Stimulated activated naive CD8-positive, alpha-beta T cell treated with anti-CD3 and anti-CD28 coated beads, Interleukin-15, Interleukin-2, amounts not matched to agents 100 ng/mL and 50 ng/mL, for 24 hours (primary cell): ENCODE measurements around the gene CRADD.
"Not testable (repeated sequence)": the region's sequence is repeated elsewhere in the genome, so short reads cannot be mapped to it uniquely, and the experiment has no call there.

Experiments used
- H3K27ac Mint-ChIP-seq: one replicate; pipeline ENCODE4 v1.8.0; 2021; ENCODE audit warnings: mild to moderate bottlenecking, mixed read lengths
- H3K27me3 Mint-ChIP-seq: one replicate; pipeline ENCODE4 v1.8.0; 2021; ENCODE audit warnings: mixed read lengths
- H3K36me3 Mint-ChIP-seq: one replicate; pipeline ENCODE4 v1.8.0; 2021; ENCODE audit warnings: low read depth, mixed read lengths
- H3K4me1 Mint-ChIP-seq: one replicate; pipeline ENCODE4 v1.8.0; 2021; ENCODE audit warnings: low read depth, mixed read lengths
- H3K4me3 Mint-ChIP-seq: one replicate; pipeline ENCODE4 v1.8.0; 2021; ENCODE audit warnings: mild to moderate bottlenecking, mixed read lengths
- H3K9me3 Mint-ChIP-seq: one replicate; pipeline ENCODE4 v1.8.0; 2021; ENCODE audit warnings: mixed read lengths

Gene CRADD

GRCh38 chr12:93708952-93709351 is 31.8 kb downstream of the CRADD start:
- peaks cover 15% of the 10 kb centered on the region for H3K36me3 Mint-ChIP-seq
- no peak overlapping the region for H3K27ac Mint-ChIP-seq
- peaks cover 16% of the 10 kb centered on the region for H3K4me1 Mint-ChIP-seq
- H3K27me3 Mint-ChIP-seq: no peaks in the 10 kb centered on the region
- peaks cover 17% of the 10 kb centered on the region for H3K9me3 Mint-ChIP-seq
- H3K4me3 Mint-ChIP-seq: no peak overlapping the region

GRCh38 chr12:93709386-93709785 is 32.2 kb downstream of the CRADD start:
- peaks cover 15% of the 10 kb centered on the region for H3K36me3 Mint-ChIP-seq
- no peak overlapping the region for H3K4me3 Mint-ChIP-seq

DNA sequence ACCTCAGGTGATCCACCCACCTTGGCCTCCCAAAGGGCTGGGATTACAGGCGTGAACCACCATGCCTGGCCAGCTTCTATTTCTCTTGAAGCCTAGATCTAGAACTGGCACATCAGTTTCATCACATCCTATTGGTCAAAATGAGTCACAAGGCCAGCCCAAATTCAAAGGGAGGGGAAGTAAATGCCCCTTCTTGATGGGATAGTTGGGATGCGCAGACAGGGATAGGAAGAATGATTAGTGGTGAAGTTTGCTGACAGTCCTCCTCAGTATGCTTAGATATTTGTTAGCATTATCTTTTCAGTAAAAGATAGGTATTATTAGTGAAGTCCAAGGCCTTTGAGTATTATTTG is 33.4 kb downstream of the CRADD start:
- Mint-ChIP-seq H3K4me3 (no peak overlapping the region), H3K9me3 (peaks cover 17% of the 10 kb centered on the region), H3K27ac (no peak overlapping the region), H3K4me1 (peaks cover 9% of the 10 kb centered on the region), H3K36me3 (peaks cover 15% of the 10 kb centered on the region), H3K27me3 (no peaks in the 10 kb centered on the region)

More at GRCh38 chr12:93709386-93709785, 32.2 kb downstream of the CRADD start:
- Mint-ChIP-seq H3K4me1 (peaks cover 13% of the 10 kb centered on the region), H3K9me3 (peaks cover 17% of the 10 kb centered on the region), H3K27me3 (no peaks in the 10 kb centered on the region), H3K27ac (no peak overlapping the region)

DNA sequence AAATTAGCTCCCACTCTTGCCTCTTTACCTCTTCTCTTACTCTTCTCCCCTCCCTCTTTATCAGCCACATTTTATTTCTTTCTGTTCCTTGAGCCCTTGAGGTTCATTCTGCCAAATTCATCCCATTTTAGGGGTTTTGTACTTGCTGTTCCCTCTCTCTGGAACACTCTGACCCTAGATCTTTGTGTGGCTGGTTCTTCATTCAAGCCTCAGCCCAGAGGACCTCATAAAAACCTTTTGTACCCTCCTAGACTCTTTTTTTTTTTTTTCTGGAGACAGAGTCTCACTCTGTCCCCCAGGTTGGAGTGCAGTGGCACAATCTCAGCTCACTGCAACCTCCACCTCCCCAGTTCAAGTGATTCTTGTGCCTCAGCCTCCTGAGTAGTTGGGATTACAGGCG is 34.3 kb downstream of the CRADD start:
- peaks cover 17% of the 10 kb centered on the region for H3K9me3 Mint-ChIP-seq
- H3K4me3 Mint-ChIP-seq, H3K4me1 Mint-ChIP-seq, H3K27me3 Mint-ChIP-seq, H3K27ac Mint-ChIP-seq: not testable (repeated sequence)
- peaks cover 15% of the 10 kb centered on the region for H3K36me3 Mint-ChIP-seq

- Mint-ChIP-seq H3K9me3 (peaks cover 17% of the 10 kb centered on the region), H3K36me3 (peaks cover 18% of the 10 kb centered on the region), H3K27me3 (no peaks in the 10 kb centered on the region), H3K4me3 (no peak overlapping the region), H3K27ac (no peak overlapping the region), H3K4me1 (peaks cover 3% of the 10 kb centered on the region)
Observed at GRCh38 chr12:93712200-93712599, 35.0 kb downstream of the CRADD start.

GRCh38 chr12:93713060-93713459 is 35.9 kb downstream of the CRADD start:
- Mint-ChIP-seq H3K4me1 (peaks cover 3% of the 10 kb centered on the region), H3K9me3 (peaks cover 15% of the 10 kb centered on the region), H3K36me3 (peaks cover 24% of the 10 kb centered on the region), H3K4me3 (no peak overlapping the region), H3K27ac (no peak overlapping the region), H3K27me3 (no peaks in the 10 kb centered on the region)

GRCh38 chr12:93713800-93714199 is 36.6 kb downstream of the CRADD start:
- H3K27ac Mint-ChIP-seq: no peak overlapping the region
- H3K9me3 Mint-ChIP-seq: peaks cover 9% of the 10 kb centered on the region
- no peak overlapping the region for H3K4me3 Mint-ChIP-seq
- H3K27me3 Mint-ChIP-seq: no peaks in the 10 kb centered on the region
- H3K4me1 Mint-ChIP-seq: peaks cover 3% of the 10 kb centered on the region
- peaks cover 23% of the 10 kb centered on the region for H3K36me3 Mint-ChIP-seq

DNA sequence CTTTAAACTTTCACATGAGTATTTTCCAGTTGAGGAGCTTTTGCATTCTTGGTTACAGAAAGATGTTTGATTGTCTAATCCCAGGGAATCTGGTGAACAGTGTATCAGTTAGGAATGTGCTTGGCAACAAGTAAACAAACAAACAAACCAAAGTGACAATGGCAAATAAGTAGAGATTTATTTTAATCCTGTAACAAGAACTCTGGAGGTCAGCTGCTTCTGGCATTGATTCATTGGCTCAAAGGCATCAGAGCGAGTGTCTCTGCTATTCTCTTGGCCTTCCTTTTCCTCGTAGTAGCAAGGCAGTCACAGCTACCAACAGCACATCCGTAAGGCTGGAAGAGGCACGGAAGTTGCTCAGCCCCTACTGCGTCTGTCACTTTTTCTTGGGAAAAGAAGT is 37.2 kb downstream of the CRADD start:
- Mint-ChIP-seq H3K4me3 (no peak overlapping the region), H3K9me3 (peaks cover 6% of the 10 kb centered on the region), H3K4me1 (peaks cover 3% of the 10 kb centered on the region), H3K27me3 (no peaks in the 10 kb centered on the region), H3K27ac (no peak overlapping the region), H3K36me3 (peaks cover 17% of the 10 kb centered on the region)

DNA sequence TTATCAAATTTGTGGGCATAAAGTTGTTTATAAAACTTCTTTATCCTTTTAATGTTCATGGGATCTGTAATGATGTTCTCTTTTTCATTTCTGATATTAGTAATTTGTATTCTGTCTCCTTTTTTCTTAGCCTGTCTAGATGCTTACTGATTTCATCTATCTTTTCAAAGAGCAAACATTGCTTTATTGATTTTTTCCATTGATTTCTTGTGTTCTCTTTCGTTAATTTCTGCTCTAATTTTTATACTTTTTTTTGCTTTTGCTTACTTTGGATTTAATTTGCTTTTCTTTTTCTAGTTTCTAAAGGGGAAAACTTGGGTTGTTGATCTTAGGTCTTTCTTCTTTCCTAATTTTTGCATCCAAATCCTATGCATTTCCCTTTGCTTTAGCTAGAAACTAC is 42.5 kb downstream of the CRADD start:
- H3K36me3 Mint-ChIP-seq: peaks cover 26% of the 10 kb centered on the region
- no peak overlapping the region for H3K4me3 Mint-ChIP-seq
- peaks cover 18% of the 10 kb centered on the region for H3K9me3 Mint-ChIP-seq
- peaks cover 6% of the 10 kb centered on the region for H3K4me1 Mint-ChIP-seq
- no peaks in the 10 kb centered on the region for H3K27me3 Mint-ChIP-seq
- H3K27ac Mint-ChIP-seq: no peak overlapping the region

GRCh38 chr12:93720559-93720958 is 43.4 kb downstream of the CRADD start:
- Mint-ChIP-seq H3K27ac (no peak overlapping the region), H3K36me3 (peaks cover 26% of the 10 kb centered on the region), H3K27me3 (no peaks in the 10 kb centered on the region), H3K4me1 (peaks cover 3% of the 10 kb centered on the region), H3K9me3 (peaks cover 21% of the 10 kb centered on the region), H3K4me3 (no peak overlapping the region)

DNA sequence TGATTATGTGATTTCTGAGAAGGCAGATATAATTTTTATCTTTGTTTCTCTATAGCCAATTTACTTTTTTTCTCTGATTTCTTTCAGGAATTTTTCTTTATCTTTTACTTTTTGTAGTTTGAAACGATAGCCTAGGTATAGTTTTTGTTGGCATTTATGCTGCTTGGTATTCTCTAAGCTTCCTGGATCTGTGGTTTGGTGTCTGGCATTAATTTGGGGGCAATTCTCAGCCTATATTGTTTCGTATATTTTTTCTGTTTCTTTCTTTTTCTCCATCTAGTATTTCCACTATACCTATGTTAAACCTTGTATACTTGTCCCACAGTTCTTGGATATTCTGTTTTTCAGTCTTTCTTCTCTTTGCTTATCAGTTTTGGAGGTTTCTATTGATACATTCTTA is 45.0 kb downstream of the CRADD start:
- Mint-ChIP-seq H3K9me3 (peaks cover 21% of the 10 kb centered on the region), H3K4me3 (no peak overlapping the region)

DNA sequence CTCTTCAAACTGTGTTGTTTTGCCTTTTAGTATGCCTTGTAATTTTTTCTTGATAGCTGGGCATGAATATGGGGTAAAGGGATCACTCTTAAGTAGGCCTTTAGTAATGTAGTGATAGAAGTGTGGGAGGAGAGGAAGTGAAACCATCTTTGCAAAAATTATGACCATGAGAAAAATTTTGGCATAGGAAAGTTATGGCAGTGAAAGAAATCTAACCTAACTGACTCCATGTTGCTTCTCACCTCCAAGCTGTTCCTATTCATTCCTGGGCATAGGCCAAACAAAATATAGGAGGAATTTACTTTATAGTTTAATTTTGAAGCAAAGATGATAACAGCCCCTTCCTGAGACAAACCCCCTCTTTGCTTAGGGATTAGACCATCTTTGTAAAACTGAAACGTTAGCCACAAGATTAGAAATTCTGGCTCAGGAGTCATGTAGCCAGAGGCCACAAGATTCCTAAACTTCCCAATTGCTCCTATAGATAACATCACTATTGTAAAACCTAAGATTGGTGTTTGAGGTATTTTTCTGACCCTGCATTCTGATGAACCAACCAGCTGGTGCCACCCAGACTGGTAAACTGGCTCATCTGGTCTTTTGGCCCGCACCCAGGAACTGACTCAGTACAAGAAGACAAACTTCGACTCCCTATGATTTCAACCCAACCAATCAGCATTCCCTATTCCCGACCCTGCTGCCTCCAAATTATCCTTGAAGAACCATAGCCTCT is 45.8 kb downstream of the CRADD start:
- Mint-ChIP-seq H3K27ac (no peak overlapping the region), H3K4me1 (peaks cover 3% of the 10 kb centered on the region), H3K9me3 (peaks cover 21% of the 10 kb centered on the region), H3K4me3 (no peak overlapping the region), H3K27me3 (no peaks in the 10 kb centered on the region), H3K36me3 (peaks cover 17% of the 10 kb centered on the region)

More for the DNA sequence above, 45.0 kb downstream of the CRADD start:
- no peak overlapping the region for H3K27ac Mint-ChIP-seq
- H3K36me3 Mint-ChIP-seq: peaks cover 23% of the 10 kb centered on the region
- no peaks in the 10 kb centered on the region for H3K27me3 Mint-ChIP-seq
- peaks cover 3% of the 10 kb centered on the region for H3K4me1 Mint-ChIP-seq

- H3K9me3 Mint-ChIP-seq: peaks cover 21% of the 10 kb centered on the region
- H3K4me3 Mint-ChIP-seq: no peak overlapping the region
- H3K27ac Mint-ChIP-seq: no peak overlapping the region
- no peaks in the 10 kb centered on the region for H3K27me3 Mint-ChIP-seq
- peaks cover 17% of the 10 kb centered on the region for H3K36me3 Mint-ChIP-seq
- H3K4me1 Mint-ChIP-seq: peaks cover 3% of the 10 kb centered on the region
Observed at GRCh38 chr12:93723568-93723930, 46.4 kb downstream of the CRADD start.

- Mint-ChIP-seq H3K27me3 (no peaks in the 10 kb centered on the region), H3K4me3 (no peak overlapping the region), H3K4me1 (peaks cover 3% of the 10 kb centered on the region), H3K36me3 (peaks cover 13% of the 10 kb centered on the region), H3K27ac (no peak overlapping the region), H3K9me3 (peaks cover 18% of the 10 kb centered on the region)
Observed at GRCh38 chr12:93725531-93725930, 48.4 kb downstream of the CRADD start.

DNA sequence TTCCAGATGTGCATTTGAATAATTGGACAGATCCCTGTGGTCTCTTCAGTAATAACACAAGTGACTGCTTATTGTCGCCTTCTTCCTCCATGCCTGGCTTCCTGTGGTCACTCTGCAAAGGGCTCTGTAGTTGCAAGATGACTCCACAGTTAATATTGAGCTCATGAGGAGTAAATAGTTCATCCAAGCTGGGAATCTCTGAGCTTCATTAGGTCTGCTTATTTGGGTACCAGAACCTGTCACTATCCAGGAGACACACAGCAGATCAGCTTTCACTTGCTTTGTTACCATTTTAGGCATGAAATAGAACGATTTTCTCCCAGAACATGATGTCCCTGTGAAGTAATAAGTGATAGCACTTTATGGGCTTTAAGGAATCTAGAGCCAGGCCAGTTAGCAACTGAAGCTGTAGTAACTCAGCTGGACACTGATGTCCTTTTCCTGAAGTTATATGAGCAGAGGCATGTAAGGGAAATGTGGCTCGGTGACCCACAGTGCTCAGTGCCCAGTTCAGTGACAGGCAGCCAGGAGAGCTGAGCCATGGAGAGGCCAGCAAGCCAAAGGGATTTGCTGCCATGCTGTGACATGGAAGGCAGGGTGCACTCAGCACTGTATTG is 50.1 kb downstream of the CRADD start:
- peaks cover 3% of the 10 kb centered on the region for H3K4me1 Mint-ChIP-seq
- H3K4me3 Mint-ChIP-seq: no peak overlapping the region
- peaks cover 5% of the 10 kb centered on the region for H3K36me3 Mint-ChIP-seq
- H3K27ac Mint-ChIP-seq: no peak overlapping the region
- no peaks in the 10 kb centered on the region for H3K27me3 Mint-ChIP-seq
- peaks cover 9% of the 10 kb centered on the region for H3K9me3 Mint-ChIP-seq

- Mint-ChIP-seq H3K27ac (no peak overlapping the region), H3K27me3 (no peaks in the 10 kb centered on the region), H3K4me3 (no peak overlapping the region), H3K9me3 (peaks cover 3% of the 10 kb centered on the region), H3K4me1 (no peaks in the 10 kb centered on the region), H3K36me3 (no peaks in the 10 kb centered on the region)
Observed at GRCh38 chr12:93727911-93728310, 50.7 kb downstream of the CRADD start.
